ENCODE data around the gene HDDC2. TPM values are rescaled to one million over a fixed set of nuclear protein-coding genes. Genes with fewer than 3 reads are reported as not detected.
"Not testable (repeated sequence)": the region's sequence is repeated elsewhere in the genome, so short reads cannot be mapped to it uniquely, and the experiment has no call there.

Gene HDDC2
- polyA plus RNA-seq, 4 donors = 98.3 to 133 (median 111) TPM

- no peak for DNase-seq (ENCODE audit: low read depth in 4 of 4, low spot score in 2 of 4)
Measured at GRCh38 chr6:125307150-125307838, 5.5 kb upstream of the HDDC2 start.

DNA sequence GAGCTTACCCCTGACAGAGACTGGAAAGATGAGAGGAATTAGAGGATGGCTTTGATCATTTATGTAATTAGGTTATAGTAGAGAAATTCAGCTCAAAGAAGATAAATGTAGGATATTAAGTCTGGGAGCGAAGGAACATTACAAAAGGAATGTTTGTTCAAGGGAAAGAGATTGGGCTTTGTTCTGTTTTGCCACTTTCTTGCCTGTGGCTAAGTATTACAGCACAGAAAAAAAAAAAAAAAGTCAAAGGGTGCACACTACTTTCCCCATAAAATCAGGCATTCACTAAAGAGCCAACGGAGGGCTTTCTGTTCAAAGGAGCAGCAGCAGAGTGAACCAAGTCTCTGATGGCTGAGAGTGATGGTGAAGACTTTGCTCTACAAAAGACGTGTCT lies 5.0 kb upstream of the HDDC2 start:
- no peak for DNase-seq (ENCODE audit: low read depth in 4 of 4, low spot score in 2 of 4)

- DNase-seq (ENCODE audit: low read depth in 4 of 4, low spot score in 2 of 4) = no peak
Measured at GRCh38 chr6:125304970-125305660, 3.3 kb upstream of the HDDC2 start.

DNA sequence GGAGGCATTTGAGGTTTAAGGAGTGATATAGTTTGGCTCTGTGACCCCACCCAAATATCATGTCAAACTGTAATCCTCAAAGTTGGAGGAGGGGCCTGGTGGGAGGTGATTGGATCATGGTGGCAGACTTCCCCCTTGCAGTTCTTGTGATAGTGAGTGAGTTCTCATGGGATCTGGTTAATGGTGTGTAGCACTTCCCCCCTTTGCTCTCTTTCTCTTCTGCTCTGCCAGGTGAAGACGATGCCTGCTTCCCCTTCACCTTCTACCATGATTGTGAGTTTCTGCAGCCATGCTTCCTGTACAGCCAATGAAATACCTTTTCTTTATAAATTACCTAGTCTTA lies 1.7 kb upstream of the HDDC2 start:
- no peak for DNase-seq (ENCODE audit: low read depth in 4 of 4, low spot score in 2 of 4)

- no peak for DNase-seq (ENCODE audit: low read depth in 4 of 4, low spot score in 2 of 4)
Measured at GRCh38 chr6:125302840-125303511, 1.2 kb upstream of the HDDC2 start.

GRCh38 chr6:125300992-125301434 lies 754 bp downstream of the HDDC2 start:
- peak in 3 of 4 donors; percentile 20 to 49 (median 43) for DNase-seq (ENCODE audit: low read depth in 4 of 4, low spot score in 2 of 4)

DNA sequence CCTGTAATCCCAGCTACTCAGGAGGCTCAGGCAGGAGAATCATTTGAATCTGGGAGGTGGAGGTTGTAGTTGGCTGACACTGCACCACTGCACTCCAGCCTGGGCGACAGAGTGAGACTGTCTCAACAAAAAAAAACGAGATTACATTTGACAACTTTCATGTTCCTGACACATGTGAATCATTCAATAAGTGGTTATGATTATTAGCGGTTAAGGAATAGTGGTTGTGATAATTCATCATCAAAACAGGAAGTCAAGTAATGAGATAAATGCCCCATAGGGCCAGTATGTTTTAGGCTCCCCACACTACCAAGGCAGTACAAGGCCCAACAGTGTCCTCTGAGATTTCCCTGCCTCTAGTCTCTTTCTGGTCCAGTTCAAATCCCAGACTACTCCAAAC lies 2.5 kb downstream of the HDDC2 start:
- no peak for DNase-seq (ENCODE audit: low read depth in 4 of 4, low spot score in 2 of 4)

DNA sequence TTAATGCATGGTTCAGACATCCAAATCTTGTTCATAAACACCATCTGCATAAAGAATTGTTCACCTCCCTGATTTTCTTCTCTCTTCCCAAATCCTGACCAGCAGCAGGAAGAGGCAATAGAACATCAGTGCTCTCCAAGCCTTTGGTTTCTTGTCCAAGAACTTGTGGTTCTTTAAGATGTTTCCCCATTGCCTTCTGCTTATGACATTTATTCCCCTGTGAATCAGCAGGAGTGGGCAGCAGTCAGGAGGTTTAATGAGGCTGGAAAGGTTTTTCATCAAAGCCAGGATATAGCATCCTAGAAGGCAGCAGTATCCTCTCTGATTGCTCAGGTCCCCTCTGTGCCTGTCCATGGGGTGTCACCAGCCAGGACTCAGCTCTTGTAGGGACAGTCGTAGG lies 5.3 kb downstream of the HDDC2 start:
- no peak for DNase-seq (ENCODE audit: low read depth in 4 of 4, low spot score in 2 of 4)

DNA sequence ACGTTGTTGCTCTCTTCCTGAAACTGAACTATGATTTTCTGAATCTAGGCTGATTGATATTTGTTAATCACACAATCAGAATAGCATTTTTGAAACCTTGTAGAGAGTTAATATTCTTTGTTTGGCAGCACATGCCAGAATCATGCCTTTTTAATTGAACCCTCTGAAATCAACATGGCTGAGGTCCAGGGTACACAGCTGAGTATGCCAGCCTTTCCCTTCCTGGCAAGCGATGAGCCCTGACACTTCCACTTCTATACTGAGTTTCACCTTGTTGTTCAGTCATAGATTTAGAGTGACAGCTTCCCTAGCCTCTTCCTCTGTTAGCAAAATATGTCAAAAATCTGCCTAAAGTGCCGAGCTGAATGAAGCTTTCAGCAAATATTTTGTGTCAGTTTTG lies 6.8 kb downstream of the HDDC2 start:
- no peak for DNase-seq (ENCODE audit: low read depth in 4 of 4, low spot score in 2 of 4)

- no peak for DNase-seq (ENCODE audit: low read depth in 4 of 4, low spot score in 2 of 4)
Measured at GRCh38 chr6:125294036-125294435, 7.7 kb downstream of the HDDC2 start.

DNA sequence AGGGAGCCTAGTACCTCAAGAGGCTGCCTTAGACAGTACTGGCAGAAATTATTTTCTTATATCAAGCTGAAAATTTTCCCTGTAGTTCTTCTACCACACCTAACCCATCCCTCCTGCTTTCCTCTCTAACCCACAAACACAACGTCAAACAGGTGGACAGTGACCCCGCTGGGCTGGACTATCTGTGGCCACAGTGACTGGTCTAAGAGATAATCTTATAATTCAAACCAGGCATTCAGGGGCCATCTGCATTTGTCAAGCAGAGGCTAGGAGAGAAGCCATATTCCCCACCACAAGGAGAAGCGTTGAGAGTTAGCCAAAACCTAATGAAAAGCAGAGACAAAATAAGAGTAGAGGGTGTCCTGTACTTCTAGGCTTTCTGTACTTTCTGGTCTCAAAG lies 8.2 kb downstream of the HDDC2 start:
- no peak for DNase-seq (ENCODE audit: low read depth in 4 of 4, low spot score in 2 of 4)

GRCh38 chr6:125287718-125288117 lies 14.0 kb downstream of the HDDC2 start:
- no peak for DNase-seq (ENCODE audit: low read depth in 4 of 4, low spot score in 2 of 4)

GRCh38 chr6:125285936-125286335 lies 15.8 kb downstream of the HDDC2 start:
- no peak for DNase-seq (ENCODE audit: low read depth in 4 of 4, low spot score in 2 of 4)

- no peak for DNase-seq (ENCODE audit: low read depth in 4 of 4, low spot score in 2 of 4)
Measured at GRCh38 chr6:125285353-125285752, 16.4 kb downstream of the HDDC2 start.

- not testable (repeated sequence) for DNase-seq (ENCODE audit: low read depth in 4 of 4, low spot score in 2 of 4)
Measured at GRCh38 chr6:125282470-125282869, 19.3 kb downstream of the HDDC2 start.

DNA sequence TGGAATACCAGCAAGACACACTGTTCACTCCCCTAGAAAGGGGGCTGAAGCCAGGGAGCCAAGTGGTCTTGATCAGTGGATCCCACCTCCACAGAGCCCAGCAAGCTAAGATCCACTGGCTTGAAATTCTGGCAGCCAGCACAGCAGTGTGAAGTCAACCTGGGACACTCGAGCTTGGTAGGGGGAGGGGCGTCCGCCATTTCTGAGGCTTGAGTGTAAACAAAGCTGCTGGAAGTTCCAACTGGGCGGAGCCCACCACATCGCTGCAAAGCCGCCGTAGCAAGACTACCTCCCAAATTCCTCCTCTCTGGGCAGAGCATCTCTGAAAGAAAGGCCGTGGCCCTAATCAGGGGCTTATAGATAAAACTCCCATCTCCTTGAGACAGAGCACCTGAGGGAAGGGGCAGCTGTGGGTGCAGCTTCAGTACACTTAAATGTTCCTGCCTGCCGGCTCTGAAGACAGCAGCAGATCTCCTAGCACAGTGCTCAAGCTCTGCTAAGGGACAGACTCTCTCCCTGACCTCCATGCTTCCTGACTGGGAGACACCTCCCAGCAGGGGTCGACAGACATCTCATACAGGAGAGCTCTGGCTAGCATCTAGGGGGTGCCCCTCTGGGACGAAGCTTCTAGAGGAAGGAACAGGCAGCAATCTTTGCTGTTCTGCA lies 21.3 kb downstream of the HDDC2 start:
- not testable (repeated sequence) for DNase-seq (ENCODE audit: low read depth in 4 of 4, low spot score in 2 of 4)

- DNase-seq (ENCODE audit: low read depth in 4 of 4, low spot score in 2 of 4) = no peak
Measured at GRCh38 chr6:125279961-125280360, 21.8 kb downstream of the HDDC2 start.

GRCh38 chr6:125277838-125278237 lies 23.9 kb downstream of the HDDC2 start:
- no peak for DNase-seq (ENCODE audit: low read depth in 4 of 4, low spot score in 2 of 4)

DNA sequence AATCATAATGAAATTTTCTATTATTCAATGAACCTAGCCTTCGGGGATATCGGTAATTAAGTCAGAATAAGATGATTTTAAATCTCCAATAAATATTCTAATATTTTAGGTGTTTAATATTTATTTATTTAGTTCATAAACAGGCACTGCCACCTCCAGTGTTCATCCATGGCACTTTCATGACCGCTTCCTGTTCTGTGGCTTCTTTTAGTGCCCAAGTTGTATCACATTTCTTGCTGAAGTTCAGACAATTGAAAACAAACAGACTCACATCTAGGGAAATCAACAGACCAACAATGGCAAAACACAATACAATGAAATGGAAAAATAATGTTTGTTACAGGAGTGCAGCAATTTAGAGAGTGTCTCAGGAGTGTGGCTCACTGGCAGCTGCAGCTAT lies 26.0 kb downstream of the HDDC2 start:
- no peak for DNase-seq (ENCODE audit: low read depth in 4 of 4, low spot score in 2 of 4)

- no peak for DNase-seq (ENCODE audit: low read depth in 4 of 4, low spot score in 2 of 4)
Measured at GRCh38 chr6:125274935-125275334, 26.8 kb downstream of the HDDC2 start.

- no peak for DNase-seq (ENCODE audit: low read depth in 4 of 4, low spot score in 2 of 4)
Measured at GRCh38 chr6:125273965-125274364, 27.8 kb downstream of the HDDC2 start.

Measured in left renal cortex interstitium (tissue), 4 donors.